ENCODE results near the gene UBE2F.
A peak's percentile ranks its signal among the peaks of the same experiment; 100 is the strongest.
"Not testable (repeated sequence)": the region's sequence is repeated elsewhere in the genome, so short reads cannot be mapped to it uniquely, and the experiment has no call there.

Gene UBE2F

DNA sequence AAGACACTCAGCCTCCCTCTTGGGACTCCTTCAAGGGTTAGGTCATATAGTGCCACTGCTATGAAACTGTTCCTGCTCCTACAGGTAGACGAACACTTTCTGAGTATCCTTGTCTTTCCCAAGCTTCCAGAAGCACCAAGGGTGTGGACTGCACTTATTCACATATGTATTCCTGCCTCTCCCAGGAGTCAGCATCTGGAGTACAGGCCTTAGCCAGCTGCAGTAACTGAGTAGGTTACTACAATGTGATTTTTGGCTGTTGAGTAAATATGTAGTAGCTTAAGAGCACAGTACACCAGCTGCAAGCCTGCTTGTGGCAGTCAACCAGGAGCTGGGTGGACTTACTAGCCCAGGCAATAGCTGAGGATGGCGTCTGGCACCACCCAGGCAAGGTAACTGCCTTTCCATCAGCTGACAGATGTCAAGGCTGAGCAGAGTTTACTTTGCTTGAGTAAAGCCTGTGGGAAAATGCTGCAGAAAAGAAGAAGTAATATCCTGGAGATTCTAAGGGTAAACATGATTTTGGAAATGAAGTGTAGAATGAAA, 80.0 kb downstream of the UBE2F start:
- DNase-seq (ENCODE audit: low read depth) = no peak

- no peak for DNase-seq (ENCODE audit: low read depth)
Measured at GRCh38 chr2:238053191-238053776, 86.5 kb downstream of the UBE2F start.

DNA sequence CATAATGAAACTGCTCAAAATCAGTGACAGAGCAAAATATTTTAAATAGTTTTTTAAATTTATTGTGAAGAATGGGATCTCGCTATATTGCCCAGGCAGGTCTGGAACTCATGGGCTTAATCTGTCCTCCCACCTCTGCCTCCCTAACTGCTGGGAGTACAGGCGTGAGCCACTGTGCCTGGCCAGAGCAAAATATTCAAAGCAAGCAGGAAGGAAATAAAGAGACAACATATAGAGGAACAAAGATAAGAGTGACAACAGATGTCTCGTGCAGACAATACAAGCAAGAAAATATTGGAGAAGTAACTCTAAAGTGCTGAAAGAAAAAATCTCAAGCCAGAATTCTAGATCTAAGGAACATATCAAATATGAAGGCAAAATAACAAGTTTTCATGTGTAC, 89.0 kb downstream of the UBE2F start:
- no peak for DNase-seq (ENCODE audit: low read depth)

GRCh38 chr2:238057696-238058575, 91.1 kb downstream of the UBE2F start:
- not testable (repeated sequence) for DNase-seq (ENCODE audit: low read depth)

GRCh38 chr2:238059505-238059904, 92.7 kb downstream of the UBE2F start:
- no peak for DNase-seq (ENCODE audit: low read depth)

DNA sequence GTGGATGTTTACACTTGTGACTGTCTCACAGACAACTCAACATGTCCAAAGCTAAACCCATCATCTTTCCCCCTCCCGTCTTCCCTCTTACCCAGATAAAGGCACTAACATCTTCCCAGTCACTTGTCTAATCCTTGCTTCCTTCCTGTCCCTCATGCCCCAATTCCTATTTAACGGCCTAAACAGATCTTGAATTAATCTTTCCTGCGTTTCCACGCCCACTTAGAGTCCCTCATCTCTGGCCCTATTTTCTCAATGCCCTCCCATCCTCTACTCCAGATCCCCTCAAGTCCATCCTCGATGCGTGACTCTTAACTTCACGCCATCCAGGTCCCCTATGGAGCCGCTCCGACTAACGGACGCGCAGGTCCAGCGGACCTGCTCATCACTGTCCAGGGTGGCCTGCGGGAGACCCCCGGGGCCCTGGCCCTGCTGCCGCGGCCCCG, 93.3 kb downstream of the UBE2F start:
- no peak for DNase-seq (ENCODE audit: low read depth)

DNA sequence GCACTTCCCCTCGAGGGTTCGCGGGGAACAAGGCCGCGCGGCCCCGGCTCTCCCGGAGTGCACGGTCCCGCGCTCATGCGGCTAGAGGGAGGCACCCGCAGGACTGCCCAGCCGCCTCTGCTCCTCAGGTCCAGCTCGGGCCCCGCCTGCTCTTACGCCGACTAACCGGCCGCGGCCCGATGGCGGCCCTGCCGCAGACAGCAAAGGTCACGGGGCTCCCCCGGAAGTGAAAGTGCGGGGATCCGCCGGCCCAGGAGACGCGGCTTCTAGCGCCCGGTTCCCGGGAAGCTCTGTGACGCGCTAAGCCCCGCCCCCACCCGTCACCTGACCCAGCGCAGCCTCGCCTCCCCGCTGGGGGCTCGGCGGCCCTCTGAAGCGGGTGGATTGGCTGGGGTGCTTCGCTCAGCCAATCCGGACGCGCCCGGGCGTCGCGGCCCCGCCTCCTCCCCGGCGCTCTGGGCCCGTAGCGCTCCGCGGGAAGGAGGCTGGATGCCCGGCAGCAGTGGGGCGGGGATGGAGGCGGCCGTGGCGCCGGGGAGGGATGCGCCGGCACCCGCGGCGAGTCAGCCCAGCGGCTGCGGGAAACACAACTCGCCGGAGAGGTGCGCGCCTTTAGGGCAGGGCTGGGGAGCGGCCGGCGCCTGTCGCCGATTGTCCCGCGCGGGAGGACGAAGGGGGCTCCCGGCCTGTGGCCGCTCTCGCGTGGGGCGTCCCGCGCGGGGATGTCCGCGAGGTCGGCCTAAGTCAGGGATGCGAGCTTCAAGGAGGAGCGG, 93.9 kb downstream of the UBE2F start, which contains the start of gene SCLY:
Gene SCLY, plus strand, starts transcription at position 460 of the 773 bp plus-strand sequence. Its CDS starts 54 bp downstream, at position 514.
- DNase-seq (ENCODE audit: low read depth) = peak; percentile 96

DNA sequence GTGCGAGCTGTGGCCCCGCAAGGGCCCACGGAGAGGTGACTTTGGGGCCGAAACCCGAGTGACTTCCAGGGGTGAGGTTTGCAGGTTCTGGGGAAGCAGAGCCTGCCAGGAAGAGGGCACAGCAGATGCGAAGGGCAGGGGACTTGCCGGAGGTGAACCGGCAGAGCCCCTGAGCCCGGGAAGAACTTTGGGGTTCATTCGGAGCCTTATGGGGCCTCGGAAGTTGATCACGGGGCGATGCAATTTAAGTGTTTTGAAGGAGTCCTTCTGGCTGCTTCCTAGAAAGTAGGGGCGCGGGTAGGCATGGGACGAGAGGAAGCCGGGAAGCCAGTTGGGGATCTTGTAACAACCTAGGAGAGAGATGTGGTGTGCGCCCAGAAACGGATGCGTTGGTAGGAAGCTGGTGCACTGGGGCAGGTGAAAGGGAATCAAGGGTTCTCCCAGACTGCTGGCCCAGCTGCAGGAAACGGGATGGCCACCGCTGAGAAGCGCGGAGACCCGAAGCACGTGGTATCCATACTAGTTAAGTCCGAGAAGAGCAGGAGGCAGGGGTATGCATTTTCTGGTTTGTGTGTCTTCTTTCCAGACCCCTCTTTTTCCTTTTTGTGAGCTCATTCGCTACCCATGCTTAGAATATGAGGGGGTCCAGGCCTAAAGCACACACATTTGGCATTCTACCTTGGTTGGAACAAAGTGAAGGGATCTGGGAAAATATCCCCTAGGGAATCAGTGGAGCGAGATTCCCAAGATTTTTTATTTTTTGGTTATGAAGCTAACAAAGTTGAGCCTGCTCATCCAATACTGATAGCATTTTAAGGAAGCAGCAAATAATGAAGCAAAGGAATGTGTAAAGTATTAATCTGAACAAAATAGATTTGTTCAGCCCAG, 94.7 kb downstream of the UBE2F start:
- no peak for DNase-seq (ENCODE audit: low read depth)

GRCh38 chr2:238063414-238064189, 96.8 kb downstream of the UBE2F start:
- no peak for DNase-seq (ENCODE audit: low read depth)

DNA sequence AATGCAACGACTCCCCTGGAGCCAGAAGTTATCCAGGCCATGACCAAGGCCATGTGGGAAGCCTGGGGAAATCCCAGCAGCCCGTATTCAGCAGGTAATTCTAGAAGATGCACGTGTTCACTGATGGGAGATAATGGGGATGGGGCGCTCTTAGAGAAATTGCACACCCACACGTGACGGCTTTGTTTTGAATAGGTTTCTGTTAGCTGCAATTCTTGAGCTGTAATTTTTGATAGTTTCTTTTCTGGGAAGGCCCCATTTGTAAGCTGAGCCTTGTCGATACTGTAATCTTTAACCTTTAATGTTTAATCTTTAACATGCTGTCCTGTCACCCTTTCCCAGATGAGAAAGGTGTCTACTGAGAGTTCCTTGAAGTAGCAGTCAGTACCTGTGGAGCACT, 97.6 kb downstream of the UBE2F start:
- DNase-seq (ENCODE audit: low read depth) = no peak

- no peak for DNase-seq (ENCODE audit: low read depth)
Measured at GRCh38 chr2:238065071-238065846, 98.4 kb downstream of the UBE2F start.

DNA sequence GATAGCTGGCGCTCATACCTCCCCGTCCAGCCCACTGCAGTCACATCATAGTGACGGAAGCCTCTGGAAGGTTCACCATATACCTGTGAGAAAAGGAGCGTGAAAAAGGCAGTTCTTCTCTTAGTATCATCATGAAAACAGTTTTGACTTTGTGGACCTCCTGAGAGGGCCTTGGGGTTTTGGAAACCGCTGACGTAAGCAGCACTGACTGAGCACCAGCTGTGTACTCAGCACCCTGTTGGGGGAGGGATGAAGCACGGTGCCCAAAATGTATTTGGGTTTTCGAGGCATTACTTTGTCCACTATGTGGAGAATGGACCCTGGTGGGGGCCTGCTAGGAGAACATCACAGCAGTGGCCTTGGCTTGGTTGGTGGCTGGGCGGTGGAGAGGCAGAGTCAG, 99.4 kb downstream of the UBE2F start:
- DNase-seq (ENCODE audit: low read depth) = no peak

- DNase-seq (ENCODE audit: low read depth) = not testable (repeated sequence)
Measured at GRCh38 chr2:238066718-238067117, 99.9 kb downstream of the UBE2F start.

- DNase-seq (ENCODE audit: low read depth) = no peak
Measured at GRCh38 chr2:238067939-238068338, 101.1 kb downstream of the UBE2F start.

DNA sequence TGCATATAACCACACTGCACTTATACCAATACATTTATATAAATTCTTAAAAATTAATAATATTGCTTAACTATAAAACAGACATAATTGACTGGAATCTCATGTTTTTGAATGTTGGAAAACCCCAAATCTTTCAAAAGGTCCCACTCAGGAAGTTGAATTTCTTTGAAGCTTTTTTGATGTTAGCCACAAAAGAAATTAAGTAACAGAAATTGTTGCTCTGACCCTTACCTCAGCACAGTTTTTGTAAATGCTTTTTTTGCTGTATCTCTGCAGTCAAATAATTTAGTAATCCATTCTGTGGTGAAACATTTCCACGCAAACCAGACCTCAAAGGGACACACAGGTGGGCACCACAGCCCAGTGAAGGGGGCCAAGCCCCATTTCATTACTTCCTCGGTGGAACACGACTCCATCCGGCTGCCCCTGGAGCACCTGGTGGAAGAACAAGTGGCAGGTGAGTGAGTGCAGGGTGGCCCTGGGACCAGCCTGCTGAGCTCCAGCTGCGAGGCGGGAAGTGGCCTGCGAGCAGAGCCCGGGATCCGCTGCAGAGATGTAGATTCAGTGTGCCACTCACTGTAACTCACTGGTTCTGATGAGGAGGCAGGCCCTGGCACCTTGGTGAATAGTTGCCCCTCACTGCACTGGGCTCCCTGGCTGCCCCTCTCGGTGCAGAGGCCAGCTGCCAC, 102.4 kb downstream of the UBE2F start:
- no peak for DNase-seq (ENCODE audit: low read depth)

- no peak for DNase-seq (ENCODE audit: low read depth)
Measured at GRCh38 chr2:238069877-238070276, 103.1 kb downstream of the UBE2F start.

DNA sequence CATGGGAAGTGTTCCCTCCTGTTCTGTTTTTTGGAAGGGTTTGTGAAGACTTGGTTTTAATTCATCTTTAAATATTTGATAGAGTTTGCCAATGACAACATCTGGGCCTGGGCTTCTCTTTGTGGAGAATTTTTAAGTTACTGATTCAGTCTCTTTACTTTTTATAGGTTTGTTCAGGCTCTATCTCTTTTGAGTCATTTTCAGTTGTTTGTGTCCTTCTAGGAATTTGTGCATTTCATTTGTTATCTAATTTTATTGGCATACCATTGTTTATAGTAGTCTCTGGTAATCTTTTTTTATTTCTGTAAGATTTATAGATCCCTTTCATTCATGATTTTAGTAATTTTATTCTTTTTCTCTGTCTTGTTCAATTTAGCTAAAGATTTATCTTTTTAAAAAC, 108.6 kb downstream of the UBE2F start:
- DNase-seq (ENCODE audit: low read depth) = no peak

- no peak for DNase-seq (ENCODE audit: low read depth)
Measured at GRCh38 chr2:238077292-238077691, 110.5 kb downstream of the UBE2F start.

GRCh38 chr2:238079874-238080327, 113.1 kb downstream of the UBE2F start:
- no peak for DNase-seq (ENCODE audit: low read depth)

All from stimulated activated CD8-positive, alpha-beta memory T cell treated with anti-CD3 and anti-CD28 coated beads, Interleukin-12 subunit alpha, Interleukin-12 subunit beta, amount 100 ng/mL, for 4 hours (primary cell).